ENCODE data around the gene SAMD13. TPM values are rescaled to one million over a fixed set of nuclear protein-coding genes. Genes with fewer than 3 reads are reported as not detected.

Gene SAMD13
- total and polyA plus RNA-seq, 10 of the 15 experiments (the other 5 are each of a cell fraction or from before 2014, with no cell fraction given) = 0.81 to 1.9 (median 1.2) TPM; not detected in 1

GRCh38 chr1:84282780-84283333 lies 18.7 kb upstream of the SAMD13 start:
- Histone ChIP-seq H3K4me2 (ENCODE audit: control insufficient read depth, insufficient read depth) (no peak overlapping the region), H3K27ac (ENCODE audit: control insufficient read depth, insufficient read depth) (no peak overlapping the region), H3K9me3 (replicated peaks; ENCODE audit: control insufficient read depth, insufficient read depth, low read length) (no peaks in the 10 kb centered on the region; the same call in 1 of the 3 replicates), H3K36me3 (ENCODE audit: control insufficient read depth in 2 of 2, insufficient read depth in 2 of 2, low read length in 1 of 2) (no peaks in the 10 kb centered on the region), H3K79me2 (ENCODE audit: control insufficient read depth, insufficient read depth, low read length) (no peaks in the 10 kb centered on the region), H4K20me1 (ENCODE audit: control insufficient read depth, insufficient read depth) (no peaks in the 10 kb centered on the region), H3K4me1 (ENCODE audit: control insufficient read depth, insufficient read depth, low read length) (no peaks in the 10 kb centered on the region), H3K9ac (ENCODE audit: control insufficient read depth, insufficient read depth, low read length) (no peak overlapping the region), H3K27me3 (replicated peaks in 1 of 2; ENCODE audit: control insufficient read depth in 2 of 2, insufficient read depth in 2 of 2, low read length in 1 of 2) (no peaks in the 10 kb centered on the region), H3K4me3 (no peak overlapping the region), H2AFZ (ENCODE audit: control insufficient read depth, low read depth, low read length) (no peak overlapping the region)
- ChIA-PET SMC1A (ENCODE audit: uncharacterized antibody, unreplicated experiment) (no interaction called here), CTCF (no interaction called here), RAD21 (ENCODE audit: unreplicated experiment) (no interaction called here), POLR2A (no interaction called here)
- 93% methylated on average over 1 of the region's 1 CpG for WGBS (ENCODE audit: insufficient coverage, insufficient replicate concordance, low lambda C conversion rate, missing lambda C conversion rate)
- no peak for FAIRE-seq
- ATAC-seq = no peak
- intact Hi-C loops (cut with micrococcal nuclease; ENCODE audit: unreplicated experiment) = no loop called here
- DNase-seq (ENCODE audit: low read depth, low spot score) = no peak
- TF ChIP-seq ZNF24 (IDR thresholded peaks at IDR 0.05) (no peak), CEBPB (IDR thresholded peaks at IDR 0.05; ENCODE audit: borderline replicate concordance in 1 of 2, low read depth in 2 of 2, low read length in 2 of 2) (no peak), CHD2 (IDR thresholded peaks at IDR 0.05; ENCODE audit: borderline replicate concordance, low read depth, low read length) (no peak), ZNF622 (IDR thresholded peaks at IDR 0.05) (no peak), EZH2 (IDR thresholded peaks at IDR 0.05; ENCODE audit: borderline replicate concordance, control insufficient read depth, low read depth, low read length) (no peak), CBFB (IDR thresholded peaks at IDR 0.05; ENCODE audit: low read depth) (no peak), BCL11A (IDR thresholded peaks at IDR 0.05; ENCODE audit: low read depth, low read length) (no peak)
- TF ChIP-seq, protein P1, sequence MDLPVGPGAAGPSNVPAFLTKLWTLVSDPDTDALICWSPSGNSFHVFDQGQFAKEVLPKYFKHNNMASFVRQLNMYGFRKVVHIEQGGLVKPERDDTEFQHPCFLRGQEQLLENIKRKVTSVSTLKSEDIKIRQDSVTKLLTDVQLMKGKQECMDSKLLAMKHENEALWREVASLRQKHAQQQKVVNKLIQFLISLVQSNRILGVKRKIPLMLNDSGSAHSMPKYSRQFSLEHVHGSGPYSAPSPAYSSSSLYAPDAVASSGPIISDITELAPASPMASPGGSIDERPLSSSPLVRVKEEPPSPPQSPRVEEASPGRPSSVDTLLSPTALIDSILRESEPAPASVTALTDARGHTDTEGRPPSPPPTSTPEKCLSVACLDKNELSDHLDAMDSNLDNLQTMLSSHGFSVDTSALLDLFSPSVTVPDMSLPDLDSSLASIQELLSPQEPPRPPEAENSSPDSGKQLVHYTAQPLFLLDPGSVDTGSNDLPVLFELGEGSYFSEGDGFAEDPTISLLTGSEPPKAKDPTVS (IDR thresholded peaks at IDR 0.05; ENCODE audit: low read depth, low read length) = no peak
- in situ Hi-C loops (cut with MboI) = no loop called here
- BruUV-seq (replicated peaks) = no TSS peak

Data from GM12878 (cell line).